ENCODE results near the gene FREM2. TPM values are rescaled to one million over a fixed set of nuclear protein-coding genes. Genes with fewer than 3 reads are reported as not detected.

The FREM2 gene
- total RNA-seq, 1 experiment from 2014 or later = not detected

GRCh38 chr13:38647312-38647711, 39.6 kb upstream of the FREM2 start:
- no peak for TF ChIP-seq CTCF (IDR thresholded peaks at IDR 0.05; ENCODE audit: unreplicated experiment)
- H3K27ac Mint-ChIP-seq (ENCODE audit: low read depth, unreplicated experiment) = no peak overlapping the region
- no peaks in the 10 kb centered on the region for H3K27me3 Mint-ChIP-seq (ENCODE audit: insufficient read depth, unreplicated experiment)
- no peaks in the 10 kb centered on the region for H3K9me3 Mint-ChIP-seq (ENCODE audit: unreplicated experiment)
- H3K36me3 Mint-ChIP-seq (ENCODE audit: insufficient read depth, unreplicated experiment) = no peaks in the 10 kb centered on the region
- ChIA-PET CTCF (interaction anchor here (0.6 kb wide), 1 partner anchor 13 kb away, joined by 4 read pairs; no protein-coding TSS in a partner anchor), POLR2A (interaction anchor here (0.7 kb wide), 1 partner anchor 267 kb away, joined by 3 read pairs; no protein-coding TSS in a partner anchor)
- no peak for DNase-seq (ENCODE audit: unreplicated experiment)
- BruUV-seq (replicated peaks) = no TSS peak
- intact Hi-C loops (cut with micrococcal nuclease) = no loop called here
- H3K4me1 Mint-ChIP-seq (ENCODE audit: insufficient read depth, unreplicated experiment) = no peaks in the 10 kb centered on the region
- no peak overlapping the region for H3K4me3 Mint-ChIP-seq (ENCODE audit: unreplicated experiment)

- BruUV-seq (replicated peaks) = no TSS peak
- Mint-ChIP-seq H3K4me1 (ENCODE audit: insufficient read depth, unreplicated experiment) (no peaks in the 10 kb centered on the region), H3K27ac (ENCODE audit: low read depth, unreplicated experiment) (no peak overlapping the region), H3K36me3 (ENCODE audit: insufficient read depth, unreplicated experiment) (no peaks in the 10 kb centered on the region), H3K9me3 (ENCODE audit: unreplicated experiment) (no peaks in the 10 kb centered on the region), H3K4me3 (ENCODE audit: unreplicated experiment) (no peak overlapping the region), H3K27me3 (ENCODE audit: insufficient read depth, unreplicated experiment) (no peaks in the 10 kb centered on the region)
- POLR2A ChIA-PET = interaction anchor here (0.6 kb wide), 1 partner anchor 105 kb away, joined by 3 read pairs; no protein-coding TSS in a partner anchor
- CTCF ChIA-PET = interaction anchor here (0.7 kb wide), 1 partner anchor 21 kb away, joined by 3 read pairs; no protein-coding TSS in a partner anchor
- no peak for TF ChIP-seq CTCF (IDR thresholded peaks at IDR 0.05; ENCODE audit: unreplicated experiment)
- intact Hi-C loops (cut with micrococcal nuclease) = no loop called here
- no peak for DNase-seq (ENCODE audit: unreplicated experiment)
Observed at GRCh38 chr13:38648912-38649311, 38.0 kb upstream of the FREM2 start.

- CTCF ChIA-PET = no interaction called here
- H3K27ac Mint-ChIP-seq (ENCODE audit: low read depth, unreplicated experiment) = no peak overlapping the region
Observed at GRCh38 chr13:38656699-38657098, 30.2 kb upstream of the FREM2 start.

GRCh38 chr13:38657191-38657590, 29.7 kb upstream of the FREM2 start:
- H3K36me3 Mint-ChIP-seq (ENCODE audit: insufficient read depth, unreplicated experiment) = no peaks in the 10 kb centered on the region
- intact Hi-C loops (cut with micrococcal nuclease) = no loop called here
- no peaks in the 10 kb centered on the region for H3K9me3 Mint-ChIP-seq (ENCODE audit: unreplicated experiment)
- TF ChIP-seq CTCF (IDR thresholded peaks at IDR 0.05; ENCODE audit: unreplicated experiment) = no peak
- no peaks in the 10 kb centered on the region for H3K27me3 Mint-ChIP-seq (ENCODE audit: insufficient read depth, unreplicated experiment)
- H3K4me1 Mint-ChIP-seq (ENCODE audit: insufficient read depth, unreplicated experiment) = peaks cover 6% of the 10 kb centered on the region
- no TSS peak for BruUV-seq (replicated peaks)
- no peak overlapping the region for H3K4me3 Mint-ChIP-seq (ENCODE audit: unreplicated experiment)
- H3K27ac Mint-ChIP-seq (ENCODE audit: low read depth, unreplicated experiment) = no peak overlapping the region
- ChIA-PET POLR2A (interaction anchor here (0.6 to 0.7 kb wide), 2 partner anchors 21 to 1666 kb away, joined by 3 read pairs; no protein-coding TSS in a partner anchor), CTCF (interaction anchor here (0.7 kb wide), 1 partner anchor 300 kb away, joined by 3 read pairs; no protein-coding TSS in a partner anchor)
- DNase-seq (ENCODE audit: unreplicated experiment) = peak; percentile 22

More at GRCh38 chr13:38656699-38657098, 30.2 kb upstream of the FREM2 start:
- Mint-ChIP-seq H3K36me3 (ENCODE audit: insufficient read depth, unreplicated experiment) (no peaks in the 10 kb centered on the region), H3K27me3 (ENCODE audit: insufficient read depth, unreplicated experiment) (no peaks in the 10 kb centered on the region), H3K9me3 (ENCODE audit: unreplicated experiment) (no peaks in the 10 kb centered on the region), H3K4me3 (ENCODE audit: unreplicated experiment) (no peak overlapping the region), H3K4me1 (ENCODE audit: insufficient read depth, unreplicated experiment) (peaks cover 6% of the 10 kb centered on the region)
- POLR2A ChIA-PET = interaction anchor here (0.6 to 1.2 kb wide), 3 partner anchors 21 to 1665 kb away, joined by 3 read pairs; no protein-coding TSS in a partner anchor
- no TSS peak for BruUV-seq (replicated peaks)
- no peak for DNase-seq (ENCODE audit: unreplicated experiment)
- TF ChIP-seq CTCF (IDR thresholded peaks at IDR 0.05; ENCODE audit: unreplicated experiment) = no peak
- intact Hi-C loops (cut with micrococcal nuclease) = no loop called here

All from MCF 10A (cell line).